Spleen (tissue), 11 donors: ENCODE results near the gene SYNE2. TPM values are rescaled to one million over a fixed set of nuclear protein-coding genes. Genes with fewer than 3 reads are reported as not detected.

ENCODE experiments used
- DNase-seq: peaks from one replicate; pipeline ENCODE4 v3.0.0-alpha.2; 2020
- H3K27ac ChIP-seq, 8 donors: fragments of 200-600 bp; sonication (generic) in 7 of 8; 1 replicate in 4 of 8; 2 replicates in 4 of 8; pipeline versions ENCODE4 v1.5.0 to v1.8.0; 2016 to 2021; ENCODE audit warnings: inconsistent platforms in 4 of 8, mild to moderate bottlenecking in 4 of 8, moderate library complexity in 1 of 8
- H3K27me3 ChIP-seq, 7 donors: fragments of 200-600 bp; sonication (generic) in 6 of 7; replicated peaks in 1 of 7; 1 replicate in 4 of 7; 2 replicates in 3 of 7; pipeline versions ENCODE4 v1.5.0 to v1.8.0; 2016 to 2021; ENCODE audit warnings: inconsistent platforms in 3 of 7, mild to moderate bottlenecking in 1 of 7
- H3K36me3 ChIP-seq, 6 donors: fragments of 200-600 bp; sonication (generic) in 5 of 6; 1 replicate in 4 of 6; 2 replicates in 2 of 6; pipeline versions ENCODE4 v1.5.0 to v1.8.0; 2016 to 2021; ENCODE audit warnings: inconsistent platforms in 2 of 6
- H3K4me1 ChIP-seq, 6 donors: fragments of 200-600 bp; sonication (generic) in 5 of 6; 1 replicate in 3 of 6; 2 replicates in 3 of 6; pipeline versions ENCODE4 v1.5.0 to v1.8.0; 2016 to 2021; ENCODE audit warnings: inconsistent platforms in 3 of 6
- H3K4me3 ChIP-seq, 8 donors: fragments of 200-600 bp; sonication (generic) in 7 of 8; 1 replicate in 4 of 8; 2 replicates in 4 of 8; pipeline versions ENCODE4 v1.5.0 to v1.8.0; 2016 to 2021; ENCODE audit warnings: inconsistent platforms in 4 of 8, mild to moderate bottlenecking in 4 of 8, moderate library complexity in 2 of 8
- H3K9me3 ChIP-seq, 8 donors: fragments of 200-600 bp; sonication (generic) in 7 of 8; 1 replicate in 4 of 8; 2 replicates in 4 of 8; pipeline versions ENCODE4 v1.5.0 to v1.8.0; 2016 to 2021; ENCODE audit warnings: inconsistent platforms in 4 of 8
- POLR2A ChIP-seq, 3 donors: fragments of 450-650 bp; IDR thresholded peaks; one replicate each; pipeline ENCODE4 v1.5.1; 2017; ENCODE audit warnings: antibody characterized with exemption in 3 of 3, mild to moderate bottlenecking in 1 of 3
- POLR2AphosphoS5 ChIP-seq, 3 donors: sonication (generic); formaldehyde crosslinking; IDR thresholded peaks; one replicate each; pipeline ENCODE4 v1.5.1; 2017; ENCODE audit warnings: antibody characterized with exemption in 3 of 3
- WGBS, 5 donors: extraction: QIAGEN DNeasy Blood & Tissue Kit in 3 of 5; methylation state at CpG; one replicate each; pipeline versions ENCODE4 v1.1.5 to v1.1.7; 2013 to 2018; 5-methylcytosine and 5-hydroxymethylcytosine counted together
- intact Hi-C: fragments of 100-400 bp; cut with DNase I; formaldehyde crosslinking; loops from one replicate; pipeline ENCODE4 v1.15.0; 2023; ENCODE audit warnings: low total_unique reads
- polyA plus RNA-seq, 3 donors: library from polyadenylated mRNA; stranded (reverse); fragments of 200-250 nt; gene quantifications; one replicate each; pipeline ENCODE4 v1.2.1, GENCODE V29; 2013
- total RNA-seq, 7 donors: library from RNA; depleted of rRNA in 3 of 7; stranded (reverse); fragments of >200 nt in 3 of 7; fragmentation: NEBNext Ultra II Directional in 4 of 7; extraction: Animal tissue kit (Norgen Biotek cat#: 25700) in 4 of 7; gene quantifications; one replicate each; pipeline versions ENCODE4 v1.1.0 to v1.2.1, GENCODE V29; 2016 to 2021
- TF ChIP-seq, protein P1 (sequence below), 11 experiments: fragments of 200-600 bp in 7 of 11; fragments of 450-650 bp in 4 of 11; sonication (generic) in 4 of 11; IDR thresholded peaks in 8 of 11; conservative IDR thresholded peaks in 3 of 11; 1 replicate in 7 of 11; 2 replicates in 4 of 11; pipeline versions ENCODE4 v1.4.0 to v1.8.0; 2016 to 2021; ENCODE audit warnings: antibody characterized with exemption in 11 of 11, inconsistent platforms in 4 of 11, mild to moderate bottlenecking in 1 of 11
- donor health status: healthy with polysubstance abuse.
- donor health status: DM: no; HTN: no; CAD: no; lungs with moderate emphysema.
- donor health status: DM: no; HTN: no; CAD: no.
- donor health status: Bipolar disorder and iron deficiency.
- donor health status: healthy.
- donor health status: DM: no; HTN: no; CAD: no.
- donor health status: DM: yes; HTN: yes; CAD: no.

Gene SYNE2
- total and polyA plus RNA-seq, 10 donors, result 16.0 to 173 (median 147) TPM

DNA sequence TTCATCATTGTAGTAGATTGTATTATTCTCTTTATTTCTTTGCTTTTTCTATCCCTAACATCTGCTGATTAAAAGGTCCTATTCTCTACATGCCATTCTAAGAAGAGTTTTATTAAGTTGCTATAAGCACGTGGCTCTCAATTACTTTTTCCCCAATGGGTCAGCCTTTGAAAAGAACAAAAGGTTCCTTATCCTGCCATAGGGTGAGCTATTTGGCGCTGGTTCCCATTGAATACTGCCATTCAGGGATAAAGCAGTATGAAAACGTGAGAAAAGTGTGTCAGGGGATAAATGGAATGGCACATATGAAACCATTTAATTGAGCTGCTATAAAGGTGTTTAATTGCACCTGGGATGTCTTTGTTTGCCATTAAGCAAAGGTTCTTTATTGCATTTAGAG is 80.9 kb downstream of the SYNE2 start:
- Histone ChIP-seq H3K36me3 (peaks cover 0 to 7% (median 0%) of the 10 kb centered on the region in 6 donors), H3K27me3 (no peaks in the 10 kb centered on the region), H3K4me3 (no peak overlapping the region), H3K9me3 (no peaks in the 10 kb centered on the region), H3K27ac (peak overlapping the region in 7 of 8 donors; percentile 53 to 69 (median 64)), H3K4me1 (peaks cover 2 to 41% (median 21%) of the 10 kb centered on the region in 6 donors)
- TF ChIP-seq POLR2AphosphoS5 (IDR thresholded peaks at IDR 0.05), result no peak
- no peak for TF ChIP-seq POLR2A (IDR thresholded peaks at IDR 0.05)
- TF ChIP-seq, protein P1, sequence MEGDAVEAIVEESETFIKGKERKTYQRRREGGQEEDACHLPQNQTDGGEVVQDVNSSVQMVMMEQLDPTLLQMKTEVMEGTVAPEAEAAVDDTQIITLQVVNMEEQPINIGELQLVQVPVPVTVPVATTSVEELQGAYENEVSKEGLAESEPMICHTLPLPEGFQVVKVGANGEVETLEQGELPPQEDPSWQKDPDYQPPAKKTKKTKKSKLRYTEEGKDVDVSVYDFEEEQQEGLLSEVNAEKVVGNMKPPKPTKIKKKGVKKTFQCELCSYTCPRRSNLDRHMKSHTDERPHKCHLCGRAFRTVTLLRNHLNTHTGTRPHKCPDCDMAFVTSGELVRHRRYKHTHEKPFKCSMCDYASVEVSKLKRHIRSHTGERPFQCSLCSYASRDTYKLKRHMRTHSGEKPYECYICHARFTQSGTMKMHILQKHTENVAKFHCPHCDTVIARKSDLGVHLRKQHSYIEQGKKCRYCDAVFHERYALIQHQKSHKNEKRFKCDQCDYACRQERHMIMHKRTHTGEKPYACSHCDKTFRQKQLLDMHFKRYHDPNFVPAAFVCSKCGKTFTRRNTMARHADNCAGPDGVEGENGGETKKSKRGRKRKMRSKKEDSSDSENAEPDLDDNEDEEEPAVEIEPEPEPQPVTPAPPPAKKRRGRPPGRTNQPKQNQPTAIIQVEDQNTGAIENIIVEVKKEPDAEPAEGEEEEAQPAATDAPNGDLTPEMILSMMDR (IDR thresholded peaks at IDR 0.05 in 8 of 11, conservative IDR thresholded peaks at IDR 0.05 in 3 of 11), result no peak
- intact Hi-C loops, result no loop called here
- WGBS, 5 donors, result 77 to 86% (median 82%) methylated on average over 3 of the region's 3 CpGs
- DNase-seq, result no peak

DNA sequence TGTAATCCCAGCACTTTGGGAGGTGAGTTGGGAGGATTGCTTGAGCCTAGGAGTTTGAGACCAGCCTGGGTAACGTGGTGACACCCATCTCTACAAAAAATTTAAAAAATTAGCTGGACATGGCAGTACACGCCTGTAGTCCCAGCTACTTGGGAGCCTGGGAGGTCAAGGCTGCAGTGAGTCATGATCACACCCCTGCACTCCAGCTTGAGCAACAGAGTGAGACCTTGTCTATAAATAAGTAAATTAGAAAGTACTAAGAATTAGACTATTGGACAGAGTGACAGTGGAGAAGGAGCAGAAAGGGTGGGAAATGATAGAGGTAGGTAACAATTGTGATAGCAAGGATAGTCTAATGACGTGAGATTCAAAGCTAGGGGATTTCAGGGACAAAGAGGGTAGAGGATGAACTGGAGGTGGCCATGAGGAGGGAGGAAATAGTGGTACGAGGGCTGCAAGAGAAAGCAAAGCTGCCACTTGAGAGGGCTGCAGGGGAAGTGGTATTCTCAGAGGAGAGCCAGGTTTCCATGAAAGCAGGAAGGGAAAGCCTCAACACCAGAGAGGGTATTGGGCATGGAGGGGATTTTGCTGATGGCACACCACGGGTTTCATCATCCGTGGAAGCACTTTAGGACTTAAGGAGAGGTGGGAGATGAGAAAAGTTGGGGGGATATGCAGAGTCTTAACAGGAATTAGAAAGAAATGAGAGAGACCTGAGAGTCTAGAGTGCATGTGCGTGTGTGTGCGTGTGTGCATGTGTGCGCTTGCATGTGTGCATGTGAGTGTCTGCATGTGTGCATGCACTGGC is 85.6 kb downstream of the SYNE2 start:
- peak overlapping the region in 5 of 8 donors; percentile 9 to 49 (median 29) for H3K27ac ChIP-seq
- WGBS, 5 donors, result 59 to 71% (median 68%) methylated on average over 9 of the region's 9 CpGs
- H3K4me3 ChIP-seq, result no peak overlapping the region
- DNase-seq, result no peak
- H3K9me3 ChIP-seq, result no peaks in the 10 kb centered on the region
- TF ChIP-seq POLR2A (IDR thresholded peaks at IDR 0.05) (no peak), POLR2AphosphoS5 (IDR thresholded peaks at IDR 0.05) (no peak)
- TF ChIP-seq, protein P1 (IDR thresholded peaks at IDR 0.05 in 8 of 11, conservative IDR thresholded peaks at IDR 0.05 in 3 of 11), result no peak
- peaks cover 0 to 24% (median 10%) of the 10 kb centered on the region in 6 donors for H3K36me3 ChIP-seq
- peaks cover 2 to 45% (median 21%) of the 10 kb centered on the region in 6 donors for H3K4me1 ChIP-seq
- intact Hi-C loops, result no loop called here
- no peaks in the 10 kb centered on the region for H3K27me3 ChIP-seq

DNA sequence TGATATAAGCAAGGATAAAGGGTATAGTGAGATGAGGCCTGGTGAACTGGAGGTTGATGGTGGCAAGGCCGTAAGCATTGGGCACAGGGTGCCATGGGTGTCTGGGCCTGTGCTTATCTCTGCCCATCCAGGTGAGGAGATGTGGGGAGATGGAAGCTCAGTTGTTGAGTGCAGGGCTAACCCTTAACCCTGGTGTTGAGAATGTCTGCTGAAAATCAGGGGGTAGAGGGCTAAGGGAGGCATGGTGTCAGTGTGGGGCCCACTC is 86.1 kb downstream of the SYNE2 start:
- Histone ChIP-seq H3K27ac (peak overlapping the region in 3 of 8 donors; percentile 16 to 49 (median 37)), H3K9me3 (no peaks in the 10 kb centered on the region), H3K27me3 (no peaks in the 10 kb centered on the region), H3K36me3 (peaks cover 0 to 25% (median 10%) of the 10 kb centered on the region in 6 donors), H3K4me3 (no peak overlapping the region), H3K4me1 (peaks cover under 1 to 40% (median 21%) of the 10 kb centered on the region in 6 donors)
- TF ChIP-seq POLR2AphosphoS5 (IDR thresholded peaks at IDR 0.05) (no peak), POLR2A (IDR thresholded peaks at IDR 0.05) (no peak)
- TF ChIP-seq, protein P1 (IDR thresholded peaks at IDR 0.05 in 8 of 11, conservative IDR thresholded peaks at IDR 0.05 in 3 of 11), result no peak
- WGBS, 5 donors, result 82 to 100% (median 96%) methylated on average over 1 of the region's 1 CpG
- DNase-seq, result no peak
- intact Hi-C loops, result no loop called here

DNA sequence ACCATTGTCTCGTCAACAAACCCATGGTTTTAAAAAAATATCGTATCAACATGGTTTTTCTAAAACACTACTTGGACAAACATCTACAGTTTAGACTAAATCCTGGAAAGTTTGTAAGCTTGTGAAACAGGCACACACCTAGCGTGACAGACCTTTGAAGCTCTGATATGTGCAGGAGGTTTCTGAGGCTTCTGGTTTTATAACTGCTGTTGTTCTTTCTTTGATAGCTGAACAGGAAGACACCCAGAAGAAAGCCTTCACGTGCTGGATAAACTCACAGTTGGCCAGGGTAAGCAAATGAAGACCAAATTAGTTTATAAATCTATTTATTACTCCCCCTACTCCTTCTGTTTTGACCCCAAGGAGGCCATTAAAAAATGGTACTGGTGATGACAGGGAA is 87.6 kb downstream of the SYNE2 start:
- Histone ChIP-seq H3K4me1 (peaks cover 0 to 38% (median 21%) of the 10 kb centered on the region in 6 donors), H3K4me3 (no peak overlapping the region), H3K36me3 (peaks cover 0 to 25% (median 10%) of the 10 kb centered on the region in 6 donors), H3K27ac (peak overlapping the region in 2 of 8 donors; percentile 6 to 13), H3K9me3 (no peaks in the 10 kb centered on the region), H3K27me3 (no peaks in the 10 kb centered on the region)
- 62 to 69% (median 67%) methylated on average over 4 of the region's 4 CpGs for WGBS, 5 donors
- TF ChIP-seq, protein P1 (IDR thresholded peaks at IDR 0.05 in 8 of 11, conservative IDR thresholded peaks at IDR 0.05 in 3 of 11), result no peak
- no peak for TF ChIP-seq POLR2A (IDR thresholded peaks at IDR 0.05)
- TF ChIP-seq POLR2AphosphoS5 (IDR thresholded peaks at IDR 0.05), result no peak
- intact Hi-C loops, result no loop called here
- DNase-seq, result no peak
